Heart left ventricle (tissue), 16 donors: Measurements from ENCODE around the gene OPN4. TPM values are rescaled to one million over a fixed set of nuclear protein-coding genes. Genes with fewer than 3 reads are reported as not detected.

Source experiments
- ATAC-seq, 4 donors: fragments of 200-7000 bp; cut with Tn5 transposase; one replicate each; pipeline ENCODE4 v1.9.1; 2020 to 2022; ENCODE audit warnings: moderate library complexity in 4 of 4, mild to moderate bottlenecking in 3 of 4, moderate number of reproducible peaks in 1 of 4
- DNase-seq, 5 donors: peaks; one replicate each; pipeline ENCODE4 v3.0.0-alpha.2; 2020
- H3K27ac ChIP-seq, 12 donors: fragments of 200-600 bp; sonication (generic) in 4 of 12; one replicate each; pipeline versions ENCODE4 v1.5.0 to v1.8.0; 2016 to 2022; ENCODE audit warnings: mild to moderate bottlenecking in 2 of 12
- H3K27me3 ChIP-seq, 9 donors: fragments of 200-600 bp; sonication (generic) in 2 of 9; one replicate each; pipeline versions ENCODE4 v1.5.1 to v1.8.0; 2016 to 2022; ENCODE audit warnings: mild to moderate bottlenecking in 3 of 9
- H3K36me3 ChIP-seq, 9 donors: fragments of 200-600 bp; sonication (generic) in 2 of 9; one replicate each; pipeline versions ENCODE4 v1.5.0 to v1.8.0; 2018 to 2022; ENCODE audit warnings: mild to moderate bottlenecking in 2 of 9
- H3K4me1 ChIP-seq, 12 donors: fragments of 200-600 bp; sonication (generic) in 4 of 12; one replicate each; pipeline versions ENCODE4 v1.5.0 to v1.8.0; 2016 to 2022; ENCODE audit warnings: mild to moderate bottlenecking in 3 of 12
- H3K4me3 ChIP-seq, 12 donors: fragments of 200-600 bp; sonication (generic) in 4 of 12; one replicate each; pipeline versions ENCODE4 v1.5.0 to v1.8.0; 2017 to 2022; ENCODE audit warnings: mild to moderate bottlenecking in 9 of 12, moderate library complexity in 4 of 12
- H3K9me3 ChIP-seq, 12 donors: fragments of 200-600 bp; sonication (generic) in 4 of 12; one replicate each; pipeline versions ENCODE4 v1.5.0 to v1.8.0; 2016 to 2022; ENCODE audit warnings: mild to moderate bottlenecking in 1 of 12
- CTCF ChIP-seq, 12 donors: fragments of 200-600 bp; sonication (generic) in 4 of 12; IDR thresholded peaks; one replicate each; pipeline versions ENCODE4 v1.5.0 to v1.8.0; 2018 to 2022; ENCODE audit warnings: antibody characterized with exemption in 12 of 12, mild to moderate bottlenecking in 5 of 12
- POLR2A ChIP-seq, 2 donors: fragments of 450-650 bp; IDR thresholded peaks; one replicate each; pipeline ENCODE4 v1.6.1; 2017; ENCODE audit warnings: antibody characterized with exemption in 2 of 2, mild to moderate bottlenecking in 2 of 2, moderate library complexity in 2 of 2
- WGBS, 4 donors: extraction: QIAGEN DNeasy Blood & Tissue Kit in 2 of 4; methylation state at CpG; one replicate each; pipeline versions ENCODE4 v1.1.5 to v1.1.7; 2013 to 2018; 5-methylcytosine and 5-hydroxymethylcytosine counted together
- intact Hi-C, 10 donors: fragments of 100-400 bp; cut with DNase I; formaldehyde crosslinking; loops; one replicate each; pipeline versions ENCODE4 v1.11.1 to v1.14.2; 2022
- polyA plus RNA-seq, 2 donors: library from polyadenylated mRNA; stranded (reverse); fragments of 200-250 nt; gene quantifications; one replicate each; pipeline ENCODE4 v1.2.3, GENCODE V29; 2013
- total RNA-seq, 9 donors: library from RNA; depleted of rRNA in 2 of 9; stranded (reverse); fragments of >200 nt in 2 of 9; fragmentation: NEBNext Ultra II Directional in 3 of 9; extraction: Animal tissue kit (Norgen Biotek cat#: 25700) in 3 of 9; gene quantifications; one replicate each; pipeline versions ENCODE4 v1.1.0 to v1.2.4, GENCODE V29; 2016 to 2023
- donor health status: ischemic (EF 13 %, LVEDD 7.1; RV severe dilation, severe dysfunction).
- donor health status: healthy with polysubstance abuse.
- donor health status: DM: no; HTN: yes; CAD: no.
- donor health status: DM: no; HTN: no; CAD: no.
- donor health status: ischemic (EF 25% LVEDD 6.9; RV normal size, moderate dysfunction).
- donor health status: ischemic (EF 25% LVEDD 5.7; RV mildly dilated, moderate dysfunction).
- donor health status: healthy.
- donor health status: DM: yes; HTN: yes; CAD: no.
- donor health status: ischemic (EF 35%, LVEDD 5.7; RV mildly dilated, moderate dysfunction).
- donor health status: nonischemic (EF 11% LVEDD 7.7; RV severe dilation, severe dysfunction).
- donor health status: DM: yes; HTN: yes; CAD: no.
- donor health status: PGD.
- donor health status: ischemic (EF 29% LVEDD 5.4; RV normal size, mild dysfunction).
- donor health status: nonischemic (EF 23%, LVEDD 6.1; RV moderate dilation, normal function).

The OPN4 gene
- total and polyA plus RNA-seq, 11 donors, result 0.03 to 0.28 (median 0.19) TPM; not detected in 6

- H3K9me3 ChIP-seq, result no peaks in the 10 kb centered on the region
- H3K36me3 ChIP-seq, result no peaks in the 10 kb centered on the region
- WGBS, 4 donors, result 87 to 95% (median 91%) methylated on average over 6 to 8 of the region's 8 CpGs
- peak overlapping the region in 1 of 12 donors; percentile 35 for H3K27ac ChIP-seq
- no peak overlapping the region for H3K4me3 ChIP-seq
- H3K27me3 ChIP-seq, result no peaks in the 10 kb centered on the region
- peaks cover 0 to 45% (median 23%) of the 10 kb centered on the region in 12 donors for H3K4me1 ChIP-seq
- ATAC-seq (peak in 2 of 4 donors; percentile 1), DNase-seq (peak in 1 of 5 donors; percentile 46)
- intact Hi-C loops, result no loop called here
- TF ChIP-seq POLR2A (IDR thresholded peaks at IDR 0.05) (no peak), CTCF (IDR thresholded peaks at IDR 0.05) (no peak)
Measured at GRCh38 chr10:86650151-86650550, 4.2 kb upstream of the OPN4 start.

- WGBS, 4 donors, result 57 to 73% (median 65%) methylated on average over 8 of the region's 8 CpGs
- ATAC-seq (peak in 3 of 4 donors; percentile 21 to 51 (median 33)), DNase-seq (peak in 3 of 5 donors; percentile 12 to 54 (median 52))
- Histone ChIP-seq H3K27me3 (no peaks in the 10 kb centered on the region), H3K36me3 (no peaks in the 10 kb centered on the region), H3K27ac (no peak overlapping the region), H3K4me1 (peaks cover 0 to 45% (median 23%) of the 10 kb centered on the region in 12 donors), H3K9me3 (no peaks in the 10 kb centered on the region), H3K4me3 (no peak overlapping the region)
- intact Hi-C loops, result no loop called here
- TF ChIP-seq CTCF (IDR thresholded peaks at IDR 0.05) (no peak), POLR2A (IDR thresholded peaks at IDR 0.05) (no peak)
Measured at GRCh38 chr10:86651021-86651471, 3.3 kb upstream of the OPN4 start.

- no peaks in the 10 kb centered on the region for H3K9me3 ChIP-seq
- intact Hi-C loops, result no loop called here
- ATAC-seq (no peak), DNase-seq (peak in 2 of 5 donors; percentile 5 to 44)
- no peak overlapping the region for H3K4me3 ChIP-seq
- TF ChIP-seq CTCF (IDR thresholded peaks at IDR 0.05), result no peak
- TF ChIP-seq POLR2A (IDR thresholded peaks at IDR 0.05), result no peak
- H3K27me3 ChIP-seq, result no peaks in the 10 kb centered on the region
- H3K27ac ChIP-seq, result no peak overlapping the region
- no peaks in the 10 kb centered on the region for H3K36me3 ChIP-seq
- peaks cover 0 to 45% (median 23%) of the 10 kb centered on the region in 12 donors for H3K4me1 ChIP-seq
- WGBS, 4 donors, result 86 to 90% (median 89%) methylated on average over 16 of the region's 16 CpGs
Measured at GRCh38 chr10:86651631-86652331, 2.6 kb upstream of the OPN4 start.

- TF ChIP-seq POLR2A (IDR thresholded peaks at IDR 0.05) (no peak), CTCF (IDR thresholded peaks at IDR 0.05) (no peak)
- no peak overlapping the region for H3K4me3 ChIP-seq
- 70 to 81% (median 74%) methylated on average over 13 to 14 of the region's 14 CpGs for WGBS, 4 donors
- DNase-seq, result peak in 3 of 5 donors; percentile 13 to 52 (median 15)
- H3K36me3 ChIP-seq, result no peaks in the 10 kb centered on the region
- H3K27me3 ChIP-seq, result no peaks in the 10 kb centered on the region
- H3K4me1 ChIP-seq, result peaks cover 0 to 45% (median 23%) of the 10 kb centered on the region in 12 donors
- no peak for ATAC-seq
- intact Hi-C loops, result no loop called here
- no peaks in the 10 kb centered on the region for H3K9me3 ChIP-seq
- no peak overlapping the region for H3K27ac ChIP-seq
Measured at GRCh38 chr10:86652361-86653202, 1.8 kb upstream of the OPN4 start.
